ENCODE data around the gene FBXL15.

DNA sequence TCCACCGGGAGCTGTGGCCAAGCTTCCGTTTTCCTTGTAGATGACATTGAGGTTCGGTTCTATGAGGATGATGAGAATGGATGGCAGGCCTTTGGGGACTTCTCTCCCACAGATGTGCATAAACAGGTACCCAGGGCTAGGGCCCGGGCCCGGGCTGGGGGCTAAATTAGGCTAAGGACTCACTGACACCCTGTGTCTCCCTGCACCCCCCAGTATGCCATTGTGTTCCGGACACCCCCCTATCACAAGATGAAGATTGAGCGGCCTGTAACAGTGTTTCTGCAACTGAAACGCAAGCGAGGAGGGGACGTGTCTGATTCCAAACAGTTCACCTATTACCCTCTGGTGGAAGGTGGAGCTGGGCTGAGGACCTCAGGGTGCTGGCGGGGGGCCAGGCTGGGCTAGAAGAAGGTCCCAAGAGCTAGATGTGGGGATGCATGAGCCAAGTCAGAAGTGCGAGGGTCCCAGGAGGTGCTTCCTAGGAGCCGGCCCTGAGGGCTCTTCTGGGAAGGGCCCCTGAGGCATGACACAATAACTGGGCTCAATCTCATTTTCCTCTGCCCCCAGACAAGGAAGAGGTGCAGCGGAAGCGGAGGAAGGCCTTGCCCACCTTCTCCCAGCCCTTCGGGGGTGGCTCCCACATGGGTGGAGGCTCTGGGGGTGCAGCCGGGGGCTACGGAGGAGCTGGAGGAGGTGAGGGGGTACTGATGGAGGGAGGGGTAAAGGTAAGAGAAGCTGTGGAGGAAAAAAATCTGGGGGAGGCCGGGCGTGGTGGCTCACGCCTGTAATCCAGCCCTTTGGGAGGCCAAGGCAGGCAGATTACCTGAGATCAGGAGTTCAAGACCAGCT, 22.2 kb upstream of the FBXL15 start:
- no peak for TF ChIP-seq FOXA1 (IDR thresholded peaks at IDR 0.05)
- TF ChIP-seq BHLHE40 (IDR thresholded peaks at IDR 0.05; ENCODE audit: borderline replicate concordance): no peak
- no peak for TF ChIP-seq TARDBP (IDR thresholded peaks at IDR 0.05)
- no peak for TF ChIP-seq ELF4 (IDR thresholded peaks at IDR 0.05)
- TF ChIP-seq HDGF (IDR thresholded peaks at IDR 0.05; ENCODE audit: borderline replicate concordance): no peak
- no peak for TF ChIP-seq SP1 (IDR thresholded peaks at IDR 0.05)
- TF ChIP-seq NFRKB (IDR thresholded peaks at IDR 0.05): no peak
- TF ChIP-seq ARNT (IDR thresholded peaks at IDR 0.05): no peak
- TF ChIP-seq FOXM1 (IDR thresholded peaks at IDR 0.05; ENCODE audit: borderline replicate concordance): no peak
- no peak for TF ChIP-seq CTBP1 (IDR thresholded peaks at IDR 0.05; ENCODE audit: borderline replicate concordance)
